HK-2 (cell line): ENCODE results near the gene ZC3H12D.

ENCODE experiments used
- DNase-seq: peaks from one replicate; pipeline ENCODE4 v3.0.0-alpha.2; 2018; ENCODE audit not compliant: unreplicated experiment

Gene ZC3H12D

DNA sequence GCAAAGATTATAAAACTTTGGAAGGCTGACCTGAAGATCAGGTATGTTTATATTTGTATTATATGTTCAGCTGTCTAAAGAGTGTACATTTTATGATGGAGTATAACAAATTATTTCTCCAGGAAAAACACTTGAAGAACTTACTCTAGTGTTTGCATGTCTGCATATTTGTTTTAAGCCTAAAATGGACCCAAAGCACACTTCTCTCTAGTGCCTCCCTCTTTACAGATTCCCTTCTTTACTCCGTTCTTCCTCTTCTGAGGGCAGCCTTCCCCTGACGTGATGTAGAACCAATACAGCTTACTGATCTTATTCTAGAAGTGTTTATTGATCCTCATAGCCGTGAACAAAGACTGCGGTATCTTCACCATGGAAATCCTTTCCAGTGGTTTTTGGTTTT lies 70.8 kb downstream of the ZC3H12D start:
- no peak for DNase-seq

DNA sequence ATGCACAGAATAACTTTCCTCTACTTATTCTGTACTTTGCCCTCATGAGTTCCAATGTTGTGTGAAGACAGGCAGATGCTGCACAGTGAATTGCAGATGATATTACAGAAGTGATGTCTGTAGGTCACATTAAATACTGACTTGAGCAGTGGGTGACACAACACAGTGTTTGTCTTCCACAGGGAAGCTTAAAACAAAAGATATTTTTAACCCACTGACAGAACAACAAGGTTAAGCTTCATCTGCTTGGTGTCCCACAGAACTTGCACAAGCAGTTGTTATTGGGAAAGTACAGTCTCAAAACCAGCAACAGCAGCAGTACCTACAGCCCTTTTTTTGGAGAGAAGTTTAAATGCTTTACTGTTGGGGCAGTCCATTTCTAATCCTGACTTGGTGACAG lies 74.3 kb downstream of the ZC3H12D start:
- no peak for DNase-seq

DNA sequence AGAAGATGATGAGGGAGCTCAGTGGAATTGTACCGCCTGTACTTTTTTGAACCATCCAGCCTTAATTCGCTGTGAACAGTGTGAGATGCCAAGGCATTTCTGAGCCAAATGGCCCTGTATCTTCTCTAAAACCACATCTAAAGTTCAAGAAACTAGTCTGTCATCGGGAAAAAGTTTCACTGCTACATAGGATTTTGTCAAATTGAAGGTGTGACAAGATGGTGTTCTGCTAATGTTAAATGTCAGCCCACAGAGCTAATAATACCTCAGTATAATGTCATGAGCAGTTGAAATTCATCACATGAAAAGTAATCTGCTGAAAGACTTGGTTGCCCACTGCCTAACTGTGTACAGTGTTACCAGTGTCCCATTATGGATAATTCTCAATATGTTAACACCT lies 75.2 kb downstream of the ZC3H12D start:
- no peak for DNase-seq

DNA sequence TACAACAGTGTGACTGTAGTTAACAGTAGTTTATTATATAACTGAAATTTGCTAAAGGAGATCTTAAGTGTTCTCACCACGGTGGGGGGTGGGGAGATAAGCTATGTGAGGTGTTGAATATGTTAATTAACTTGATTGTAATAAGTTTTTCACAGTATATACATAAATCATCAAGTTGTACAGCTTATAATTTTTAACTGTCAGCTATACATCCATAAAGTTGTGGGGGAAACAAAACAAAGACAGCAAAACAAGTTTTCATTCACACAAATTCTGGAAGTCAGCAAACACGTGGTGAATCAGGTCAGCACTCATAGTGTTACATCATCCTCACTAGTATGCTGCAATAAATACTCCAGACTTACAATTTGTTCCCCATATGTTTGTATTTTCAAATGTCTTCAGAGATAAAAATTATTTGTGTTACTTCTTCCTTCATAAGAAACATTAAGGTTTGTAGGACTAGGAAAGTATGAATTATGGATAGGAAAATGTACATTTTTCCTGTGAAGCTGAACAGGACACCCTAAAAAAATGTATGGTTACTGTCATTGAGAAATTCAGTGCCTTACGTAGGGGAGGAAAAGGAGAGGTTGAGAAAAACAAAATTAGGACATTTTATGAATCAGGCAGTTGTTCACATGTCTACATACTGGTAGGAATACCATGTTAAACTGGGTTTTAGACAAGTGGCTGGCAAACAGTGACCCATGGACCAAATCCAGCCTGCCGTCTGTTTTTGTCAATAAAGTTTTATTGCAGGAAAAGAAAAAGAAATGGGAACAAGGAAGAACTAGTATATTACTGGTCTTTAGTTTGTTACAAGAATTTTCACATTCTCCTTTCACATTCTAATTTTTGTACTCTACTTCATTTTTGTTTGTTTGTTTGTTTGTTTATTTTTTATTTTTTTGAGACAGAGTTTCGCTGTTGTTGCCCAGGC lies 78.7 kb downstream of the ZC3H12D start:
- DNase-seq: no peak

DNA sequence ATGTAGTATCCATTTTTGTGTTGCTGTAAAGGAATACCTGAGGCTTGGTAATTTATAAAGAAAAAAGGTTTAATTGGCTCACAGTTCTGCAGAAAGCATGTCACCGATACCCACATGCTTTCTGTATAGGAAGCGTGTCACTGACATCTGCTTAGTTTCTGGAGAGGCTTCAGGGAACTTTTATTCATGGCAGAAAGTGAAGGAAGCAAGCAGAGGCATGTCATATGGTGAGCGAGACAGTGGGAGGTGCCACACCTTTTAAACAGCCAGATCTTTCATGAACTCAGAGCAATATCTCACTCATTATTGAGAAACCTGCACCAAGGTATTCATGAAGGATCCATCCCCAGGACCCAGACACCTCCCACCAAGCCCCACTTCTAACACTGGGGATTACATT lies 81.3 kb downstream of the ZC3H12D start:
- no peak for DNase-seq

DNA sequence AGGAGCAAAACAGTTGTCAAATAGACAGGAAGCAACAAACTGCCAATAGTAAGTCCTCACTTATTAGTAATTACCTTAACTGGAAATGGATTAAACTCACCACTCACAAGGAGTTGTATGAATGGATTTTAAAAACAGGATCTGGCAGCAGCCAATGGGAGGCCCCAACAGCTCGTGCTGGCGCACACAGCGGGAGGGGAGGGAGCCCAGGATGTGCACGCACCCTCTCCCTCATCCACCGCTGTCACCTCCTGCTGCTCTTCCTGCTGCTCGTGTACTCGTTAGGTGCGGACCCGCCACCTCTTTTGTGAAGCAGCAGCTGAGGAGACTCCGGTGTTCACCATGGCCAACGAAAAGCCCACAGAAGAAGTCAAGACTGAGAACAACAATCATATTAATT lies 84.8 kb downstream of the ZC3H12D start, which contains the start of gene SUMO4:
Gene SUMO4, plus strand, starts transcription at position 213 of the 400 bp plus-strand sequence. Its CDS starts 130 bp downstream, at position 343.
- DNase-seq: no peak

DNA sequence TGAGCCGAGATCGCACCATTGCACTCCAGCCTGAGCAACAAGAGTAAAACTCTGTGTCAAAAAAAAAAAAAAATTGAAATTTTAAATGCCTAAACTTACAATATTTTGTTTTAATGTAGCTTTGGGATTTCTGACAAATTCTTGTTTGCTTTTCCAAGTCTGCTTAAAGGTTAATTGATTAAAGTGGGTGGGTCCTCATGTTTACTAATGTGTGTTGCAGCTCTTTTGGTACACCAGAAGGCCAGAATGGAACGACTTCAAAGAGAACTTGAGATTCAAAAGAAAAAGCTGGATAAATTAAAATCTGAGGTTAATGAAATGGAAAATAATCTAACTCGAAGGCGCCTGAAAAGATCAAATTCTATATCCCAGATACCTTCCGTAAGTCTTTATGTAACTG lies 87.4 kb downstream of the ZC3H12D start:
- DNase-seq: no peak
